Activated naive CD4-positive, alpha-beta T cell treated with anti-CD3 and anti-CD28 coated beads for 36 hours (primary cell): ENCODE data around the gene RIMS3. TPM values are rescaled to one million over a fixed set of nuclear protein-coding genes. Genes with fewer than 3 reads are reported as not detected.
"Not testable (repeated sequence)": the region's sequence is repeated elsewhere in the genome, so short reads cannot be mapped to it uniquely, and the experiment has no call there.

Source experiments
- CTCF ChIA-PET: fragments of 350-600 bp; sonication (Branson Sonifier 250); formaldehyde crosslinking; loops from one replicate; lab custom pipeline; 2021; ENCODE audit warnings: antibody characterized with exemption; lab: Charles Lee
- DNase-seq: peaks from one replicate; pipeline ENCODE4 v3.0.0-alpha.2; 2020
- H3K27ac Mint-ChIP-seq: one replicate; pipeline ENCODE4 v1.8.0; 2021; ENCODE audit warnings: mild to moderate bottlenecking, mixed read lengths
- H3K27me3 Mint-ChIP-seq: one replicate; pipeline ENCODE4 v1.8.0; 2021; ENCODE audit warnings: low read depth, mixed read lengths
- H3K36me3 Mint-ChIP-seq: one replicate; pipeline ENCODE4 v1.8.0; 2021; ENCODE audit warnings: low read depth, mixed read lengths
- H3K4me1 Mint-ChIP-seq: one replicate; pipeline ENCODE4 v1.8.0; 2021; ENCODE audit warnings: low read depth, mixed read lengths
- H3K4me3 Mint-ChIP-seq: one replicate; pipeline ENCODE4 v1.8.0; 2021; ENCODE audit warnings: mild to moderate bottlenecking, moderate library complexity, mixed read lengths
- H3K9me3 Mint-ChIP-seq: one replicate; pipeline ENCODE4 v1.8.0; 2021; ENCODE audit warnings: mixed read lengths
- intact Hi-C: fragments of 100-400 bp; cut with micrococcal nuclease; formaldehyde crosslinking; loops from one replicate; pipeline ENCODE4 v1.15.1; 2023
- total RNA-seq, 2 experiments: library from RNA; stranded (reverse); gene quantifications; one replicate each; pipeline ENCODE4 v1.2.3, GENCODE V29; 2021

Gene RIMS3
- total RNA-seq, 2 experiments from 2014 or later = 3.6 to 3.7 TPM

GRCh38 chr1:40594187-40594531 lies 71.3 kb downstream of the RIMS3 start:
- DNase-seq = no peak
- intact Hi-C loops = no loop called here
- Mint-ChIP-seq H3K9me3 (no peaks in the 10 kb centered on the region), H3K4me1 (peaks cover 6% of the 10 kb centered on the region), H3K27ac (no peak overlapping the region), H3K27me3 (no peaks in the 10 kb centered on the region), H3K36me3 (no peaks in the 10 kb centered on the region), H3K4me3 (no peak overlapping the region)
- CTCF ChIA-PET = interaction anchor here (0.5 to 1.1 kb wide), 2 partner anchors 9 to 139 kb away, joined by 3 read pairs; no protein-coding TSS in a partner anchor

DNA sequence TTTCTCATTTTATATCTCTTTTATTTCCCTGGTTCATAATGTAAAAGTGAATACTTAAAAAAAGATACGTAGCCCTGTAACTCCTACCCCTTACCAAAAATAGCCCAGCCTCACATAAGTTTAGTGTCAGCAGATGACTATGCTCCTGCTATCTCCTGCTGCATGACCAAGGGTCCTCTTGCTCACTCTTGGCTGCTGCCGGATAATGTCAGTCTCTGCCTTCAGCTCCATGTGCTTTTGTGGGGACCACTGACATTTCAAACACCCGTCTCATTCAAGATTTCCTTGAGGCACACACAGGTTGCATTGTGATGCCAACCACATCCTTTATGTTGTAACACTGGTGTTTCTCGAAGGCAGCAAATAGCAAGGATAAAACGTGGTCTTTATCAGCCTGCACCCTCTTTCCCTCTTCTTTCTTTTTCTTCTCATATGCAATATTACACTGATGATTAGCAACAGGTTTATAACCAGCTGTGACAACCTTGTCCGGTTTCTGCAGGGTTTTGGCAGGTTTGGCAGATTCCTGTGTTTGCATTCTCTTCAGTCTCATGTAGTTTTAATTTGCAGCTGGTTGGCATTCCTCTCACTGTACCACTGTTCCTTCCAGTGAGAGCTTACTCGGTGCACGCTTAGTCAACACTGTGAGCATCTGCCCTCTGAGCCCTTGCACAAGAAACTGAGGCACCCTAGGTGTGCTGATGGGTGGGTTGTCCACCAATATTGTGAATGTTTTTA lies 71.9 kb downstream of the RIMS3 start:
- Mint-ChIP-seq H3K27me3 (no peaks in the 10 kb centered on the region), H3K4me1 (peaks cover 6% of the 10 kb centered on the region), H3K27ac (no peak overlapping the region), H3K4me3 (no peak overlapping the region), H3K9me3 (no peaks in the 10 kb centered on the region), H3K36me3 (no peaks in the 10 kb centered on the region)
- CTCF ChIA-PET = interaction anchor here (0.5 to 1.1 kb wide), 2 partner anchors 10 to 140 kb away, joined by 3 read pairs; no protein-coding TSS in a partner anchor
- intact Hi-C loops = no loop called here
- no peak for DNase-seq

DNA sequence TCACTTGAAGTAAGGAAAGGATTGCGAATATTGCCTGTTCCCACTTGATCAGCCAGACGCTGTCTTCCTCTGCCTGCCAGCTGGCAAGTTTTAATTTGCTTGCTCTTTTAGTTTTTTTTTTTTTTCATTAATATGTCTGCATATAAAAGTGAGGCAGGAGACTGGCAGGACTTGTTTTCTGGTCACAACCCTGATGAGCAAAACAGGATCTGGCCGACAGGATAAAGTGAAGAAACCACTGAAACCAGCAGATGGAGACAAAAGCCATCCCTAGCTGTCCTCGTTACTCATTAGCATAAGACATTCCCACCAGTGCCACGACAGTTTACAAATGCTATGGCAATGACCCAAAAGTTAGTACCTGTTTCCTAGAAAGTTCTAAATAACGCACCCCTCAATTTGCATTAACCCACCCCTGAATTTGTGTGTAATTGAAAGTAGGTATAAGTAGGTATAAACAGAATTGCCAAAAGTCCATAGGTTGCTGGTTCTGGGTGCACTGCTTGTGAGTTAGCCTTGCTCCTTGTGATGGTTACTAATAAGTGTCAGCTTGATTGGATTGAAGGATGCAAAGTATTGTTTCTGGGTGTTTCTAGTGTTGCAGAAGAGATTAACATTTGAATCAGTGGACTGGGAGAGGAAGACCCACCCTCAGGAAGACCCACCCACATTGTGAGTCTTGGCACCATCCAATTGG lies 73.2 kb downstream of the RIMS3 start:
- no peaks in the 10 kb centered on the region for H3K27me3 Mint-ChIP-seq
- intact Hi-C loops = no loop called here
- CTCF ChIA-PET = interaction anchor here (0.7 to 0.9 kb wide), 2 partner anchors 77 to 360 kb away, joined by 3 read pairs; no protein-coding TSS in a partner anchor

DNA sequence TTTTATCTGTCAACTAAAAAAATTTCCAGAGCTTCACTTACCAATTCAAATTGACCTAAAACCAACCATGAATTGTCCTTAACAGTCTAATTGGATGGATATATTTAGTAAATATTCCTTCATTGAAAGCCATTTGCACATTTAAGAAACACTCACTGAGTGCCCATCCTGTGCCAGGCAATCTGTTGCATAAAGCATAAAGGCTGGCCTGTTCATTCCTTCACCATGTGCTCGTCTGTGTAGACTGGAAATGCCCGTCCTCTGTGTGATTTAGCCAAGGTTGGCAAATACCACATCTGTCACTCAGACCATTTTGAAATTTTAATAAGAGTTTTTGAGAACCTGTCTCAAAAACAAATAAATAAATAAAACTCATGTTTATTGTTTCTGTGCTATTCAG lies 76.9 kb downstream of the RIMS3 start:
- CTCF ChIA-PET = interaction anchor here (1.0 kb wide), 1 partner anchor 260 kb away, joined by 3 read pairs; no protein-coding TSS in a partner anchor
- H3K4me3 Mint-ChIP-seq = no peak overlapping the region
- intact Hi-C loops = no loop called here
- no peak overlapping the region for H3K27ac Mint-ChIP-seq
- no peaks in the 10 kb centered on the region for H3K36me3 Mint-ChIP-seq
- peaks cover 3% of the 10 kb centered on the region for H3K4me1 Mint-ChIP-seq
- H3K27me3 Mint-ChIP-seq = no peaks in the 10 kb centered on the region
- H3K9me3 Mint-ChIP-seq = no peaks in the 10 kb centered on the region
- no peak for DNase-seq

More for the DNA sequence above, 73.2 kb downstream of the RIMS3 start:
- Mint-ChIP-seq H3K4me1 (peaks cover 6% of the 10 kb centered on the region), H3K27ac (no peak overlapping the region), H3K9me3 (no peaks in the 10 kb centered on the region), H3K36me3 (no peaks in the 10 kb centered on the region), H3K4me3 (no peak overlapping the region)
- DNase-seq = peak; percentile 45

DNA sequence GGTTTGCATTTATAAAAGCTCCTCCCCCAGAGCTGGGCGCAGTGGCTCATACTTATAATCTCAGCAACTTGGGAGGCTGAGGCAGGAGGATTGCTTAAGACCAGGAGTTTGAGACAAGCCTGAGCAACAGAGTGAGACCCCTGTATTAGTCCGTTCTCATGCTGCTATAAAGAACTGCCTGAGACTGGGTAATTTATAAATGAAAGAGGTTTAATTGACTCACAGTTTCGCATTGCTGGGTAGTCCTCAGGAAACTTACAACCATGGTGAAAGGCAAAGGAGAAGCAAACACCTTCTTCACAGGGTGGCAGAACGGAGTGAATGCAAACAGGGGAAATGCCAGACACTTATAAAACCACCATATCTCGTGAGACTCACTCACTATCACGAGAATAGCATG lies 81.5 kb downstream of the RIMS3 start:
- CTCF ChIA-PET = interaction anchor here (1.6 kb wide), 1 partner anchor 52 kb away, joined by 9 read pairs; the partner anchor contains the start of gene ZNF684
- Mint-ChIP-seq H3K4me1 (peaks cover 2% of the 10 kb centered on the region), H3K36me3 (no peaks in the 10 kb centered on the region), H3K9me3 (no peaks in the 10 kb centered on the region), H3K27ac (peak overlapping the region; percentile 40), H3K27me3 (no peaks in the 10 kb centered on the region), H3K4me3 (no peak overlapping the region)
- peak; percentile 12 for DNase-seq
- intact Hi-C loops = no loop called here

- no peaks in the 10 kb centered on the region for H3K27me3 Mint-ChIP-seq
- intact Hi-C loops = no loop called here
- H3K9me3 Mint-ChIP-seq = peaks cover 2% of the 10 kb centered on the region
- peaks cover 2% of the 10 kb centered on the region for H3K4me1 Mint-ChIP-seq
- no peaks in the 10 kb centered on the region for H3K36me3 Mint-ChIP-seq
- H3K27ac Mint-ChIP-seq = no peak overlapping the region
- CTCF ChIA-PET = interaction anchor here (1.1 to 1.2 kb wide), 2 partner anchors 87 to 370 kb away, joined by 3 read pairs; no protein-coding TSS in a partner anchor
- no peak overlapping the region for H3K4me3 Mint-ChIP-seq
- DNase-seq = no peak
Observed at GRCh38 chr1:40582116-40582515, 83.4 kb downstream of the RIMS3 start.

DNA sequence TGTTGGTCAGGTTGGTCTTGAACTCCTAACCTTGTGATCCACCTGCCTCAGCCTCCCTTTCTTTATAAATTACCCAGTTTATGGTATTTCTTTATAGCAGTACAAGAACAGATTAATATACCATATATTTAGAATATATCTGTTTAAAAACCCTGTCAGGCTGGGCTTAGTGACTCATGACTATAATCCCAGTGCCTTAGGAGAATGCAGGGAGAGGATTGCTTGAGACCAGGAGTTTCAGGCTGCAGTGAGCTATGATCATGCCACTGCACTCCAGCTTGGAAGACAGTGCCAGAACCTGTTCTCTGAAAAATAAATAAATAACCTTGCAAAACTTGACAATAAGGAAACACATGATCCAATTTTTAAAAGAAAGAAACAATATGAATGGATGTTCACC lies 90.1 kb downstream of the RIMS3 start:
- DNase-seq = no peak
- Mint-ChIP-seq H3K36me3 (no peaks in the 10 kb centered on the region), H3K4me1 (no peaks in the 10 kb centered on the region), H3K27me3 (no peaks in the 10 kb centered on the region), H3K4me3 (no peak overlapping the region), H3K9me3 (peaks cover 3% of the 10 kb centered on the region), H3K27ac (no peak overlapping the region)
- intact Hi-C loops = no loop called here
- CTCF ChIA-PET = no interaction called here

GRCh38 chr1:40574805-40575204 lies 90.7 kb downstream of the RIMS3 start:
- DNase-seq, H3K4me3 Mint-ChIP-seq, H3K4me1 Mint-ChIP-seq, H3K27ac Mint-ChIP-seq, H3K36me3 Mint-ChIP-seq, H3K27me3 Mint-ChIP-seq, H3K9me3 Mint-ChIP-seq, intact Hi-C loops: not testable (repeated sequence)
- CTCF ChIA-PET = interaction anchor here (0.9 kb wide), 1 partner anchor 42 kb away, joined by 7 read pairs; no protein-coding TSS in a partner anchor

Other genes with a start within 250 kb of the RIMS3 start
- 10 to 100 TPM; 11.2 to 11.3 TPM for gene ZFP69B, start 215.2 kb downstream of the RIMS3 start, total RNA-seq
- gene ZFP69, start 188.4 kb downstream of the RIMS3 start, total RNA-seq = 1 to 10 TPM; 3.5 to 3.8 TPM
- gene EXO5, start 156.9 kb downstream of the RIMS3 start, total RNA-seq = 1 to 10 TPM; 9.4 to 9.9 TPM
- 1 to 10 TPM; 6.8 to 7.0 TPM for gene ZNF684, start 134.0 kb downstream of the RIMS3 start, total RNA-seq
- 10 to 100 TPM; 53.5 to 63.1 TPM for gene NFYC, start 26.0 kb upstream of the RIMS3 start, total RNA-seq
- gene KCNQ4, start 118.1 kb upstream of the RIMS3 start, total RNA-seq = under 1 TPM; 0.49 to 0.50 TPM
- gene CITED4, start 196.7 kb upstream of the RIMS3 start, total RNA-seq = 1 to 10 TPM; 2.4 TPM